ENCODE results near the gene GSE1.

The GSE1 gene

GRCh38 chr16:85602402-85603202 lies 10.5 kb upstream of the GSE1 start:
- H3K4me3 ChIP-seq (ENCODE audit: low read depth, low read length) = no peak overlapping the region

DNA sequence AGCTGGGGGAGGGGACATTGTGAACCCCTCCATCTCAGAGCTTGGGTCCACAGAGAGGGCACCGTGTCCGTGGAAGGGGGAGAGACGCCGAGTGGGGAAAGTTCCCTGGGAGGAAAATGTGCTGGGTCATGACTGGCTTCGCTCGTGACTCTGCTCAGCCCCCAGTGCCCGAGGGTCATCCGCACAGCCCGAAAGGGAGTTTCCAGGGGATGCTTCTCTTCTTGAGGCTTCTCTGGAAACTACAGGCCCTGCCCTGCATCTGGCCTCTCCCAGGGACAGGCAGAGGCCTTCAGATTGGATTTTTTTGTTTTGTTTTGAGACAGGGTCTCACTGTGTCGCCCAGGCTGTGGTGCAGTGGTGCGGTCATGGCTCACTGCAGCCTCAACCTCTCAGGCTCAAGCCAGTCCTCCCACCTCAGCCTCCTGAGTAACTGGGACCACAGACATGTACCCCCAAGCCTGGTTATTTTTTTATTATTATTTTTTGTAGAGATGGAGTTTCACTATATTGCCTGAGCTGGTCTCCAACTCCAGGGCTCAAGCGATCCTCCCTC lies 9.8 kb upstream of the GSE1 start:
- DNase-seq (ENCODE audit: low read depth) = no peak

More at GRCh38 chr16:85602402-85603202, 10.5 kb upstream of the GSE1 start:
- DNase-seq (ENCODE audit: low read depth) = no peak

DNA sequence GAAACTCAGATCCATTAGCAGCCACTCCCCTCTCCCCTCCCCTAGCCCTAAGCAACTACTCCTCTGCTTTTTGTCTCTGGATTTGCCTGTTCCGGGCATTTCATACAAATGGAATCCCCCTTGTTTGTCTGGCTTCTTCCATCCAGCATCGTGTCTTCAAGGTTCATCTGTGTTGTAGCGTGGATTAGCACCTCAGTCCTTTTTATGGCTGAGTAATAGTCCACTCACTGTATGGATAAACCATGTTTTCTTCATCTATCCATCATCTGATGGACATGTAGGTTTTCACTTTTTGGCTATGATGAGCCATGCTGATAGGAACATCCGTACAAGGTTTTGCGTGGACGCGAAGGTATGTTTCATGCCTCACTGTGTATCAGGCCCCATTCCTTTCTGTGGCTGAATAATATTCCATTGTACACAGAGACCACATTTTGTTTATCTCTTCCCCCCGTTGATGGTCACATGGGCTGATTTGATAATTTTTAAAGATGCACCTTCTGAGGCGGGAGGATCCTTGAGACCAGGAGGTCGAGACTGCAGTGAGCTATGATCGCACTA lies 8.9 kb upstream of the GSE1 start:
- no peak for DNase-seq (ENCODE audit: low read depth)
- H3K4me3 ChIP-seq (ENCODE audit: low read depth, low read length) = no peak overlapping the region

More for the DNA sequence above, 9.8 kb upstream of the GSE1 start:
- H3K4me3 ChIP-seq (ENCODE audit: low read depth, low read length) = no peak overlapping the region

- H3K4me3 ChIP-seq (ENCODE audit: low read depth, low read length) = no peak overlapping the region
- DNase-seq (ENCODE audit: low read depth) = no peak
Measured at GRCh38 chr16:85605051-85605911, 7.8 kb upstream of the GSE1 start.

GRCh38 chr16:85605912-85606841 lies 6.9 kb upstream of the GSE1 start:
- no peak for DNase-seq (ENCODE audit: low read depth)
- no peak overlapping the region for H3K4me3 ChIP-seq (ENCODE audit: low read depth, low read length)

- no peak overlapping the region for H3K4me3 ChIP-seq (ENCODE audit: low read depth, low read length)
- DNase-seq (ENCODE audit: low read depth) = no peak
Measured at GRCh38 chr16:85606904-85607303, 6.2 kb upstream of the GSE1 start.

DNA sequence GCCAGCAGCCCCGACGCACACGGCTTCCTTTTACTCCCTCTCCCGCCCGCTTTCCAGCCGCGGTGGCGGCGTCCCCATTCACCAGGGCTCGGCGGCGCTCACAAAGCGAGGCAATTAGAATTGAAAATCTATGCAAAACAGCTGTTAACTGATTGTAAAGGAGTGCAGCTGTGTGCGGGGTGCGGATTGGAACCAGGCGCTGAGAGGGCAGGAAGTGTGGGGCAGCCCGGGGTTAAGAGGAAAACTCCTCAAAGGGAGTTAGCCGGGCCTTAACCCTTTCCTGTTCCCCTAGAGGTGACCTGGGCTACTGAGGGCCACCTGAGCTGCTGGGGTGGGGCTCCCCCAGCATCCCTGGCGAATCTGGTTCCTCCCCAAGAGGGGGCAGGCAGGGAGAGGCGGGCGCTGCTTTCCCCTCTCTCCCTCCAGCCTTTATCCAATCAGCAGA lies 5.8 kb upstream of the GSE1 start:
- DNase-seq (ENCODE audit: low read depth) = no peak

DNA sequence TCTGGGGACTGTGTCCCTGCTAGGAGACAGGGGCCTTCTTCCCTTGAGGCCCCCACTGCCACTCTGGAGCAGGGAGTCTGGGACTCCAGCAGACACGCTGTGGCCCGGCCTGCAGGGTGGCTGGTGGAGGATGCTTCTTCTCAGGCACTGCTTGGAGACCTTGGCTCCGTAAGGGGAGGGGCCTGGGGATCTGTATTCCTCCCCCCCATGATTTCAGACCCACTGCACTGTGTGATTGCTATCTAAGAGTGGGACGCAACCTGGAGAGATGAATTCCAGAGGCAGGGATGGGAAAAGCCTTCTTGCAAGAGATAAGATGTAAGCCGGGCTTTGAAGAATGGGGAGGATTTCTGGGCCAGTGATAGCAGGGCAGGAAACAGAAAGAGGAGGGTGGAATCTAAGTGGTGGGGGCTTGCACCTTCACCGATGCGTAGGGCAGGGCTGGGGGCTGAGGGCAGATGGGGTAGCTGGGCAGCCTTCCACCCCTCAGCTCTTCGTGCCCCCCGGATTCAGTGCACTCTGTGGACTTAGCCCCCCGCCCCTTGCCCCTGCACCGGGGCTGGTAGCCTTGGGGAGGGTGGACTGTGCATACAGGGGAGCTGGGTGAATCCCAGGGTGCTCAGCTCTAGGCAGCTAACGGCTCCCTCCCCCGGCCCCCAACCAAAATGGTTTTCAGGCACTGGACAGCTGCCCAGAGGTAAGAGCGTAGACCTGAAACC lies 5.2 kb upstream of the GSE1 start:
- DNase-seq (ENCODE audit: low read depth) = no peak
- no peak overlapping the region for H3K4me3 ChIP-seq (ENCODE audit: low read depth, low read length)

More for the DNA sequence above, 5.8 kb upstream of the GSE1 start:
- H3K4me3 ChIP-seq (ENCODE audit: low read depth, low read length) = no peak overlapping the region

- DNase-seq (ENCODE audit: low read depth) = no peak
- H3K4me3 ChIP-seq (ENCODE audit: low read depth, low read length) = no peak overlapping the region
Measured at GRCh38 chr16:85608515-85608885, 4.6 kb upstream of the GSE1 start.

DNA sequence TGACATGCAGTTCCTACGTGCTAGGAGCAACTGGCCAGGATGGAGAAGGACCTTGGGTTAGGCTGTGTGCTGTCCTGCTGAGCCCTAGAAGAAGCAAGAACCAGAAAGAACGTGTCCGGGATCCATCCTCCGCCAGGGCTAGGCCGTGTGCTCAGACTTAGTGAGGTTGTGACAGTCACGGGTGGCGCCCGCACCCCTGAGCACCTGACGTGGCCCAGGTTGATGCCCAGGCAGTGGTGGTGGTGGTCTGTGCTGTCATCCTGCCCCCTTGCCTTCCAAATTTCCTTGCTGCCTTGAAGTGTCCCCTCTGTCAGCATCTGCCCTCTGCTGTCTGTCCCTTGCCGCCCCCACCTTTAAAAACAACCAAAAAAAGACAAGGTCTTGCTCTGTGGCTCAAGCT lies 4.2 kb upstream of the GSE1 start:
- no peak overlapping the region for H3K4me3 ChIP-seq (ENCODE audit: low read depth, low read length)
- no peak for DNase-seq (ENCODE audit: low read depth)

DNA sequence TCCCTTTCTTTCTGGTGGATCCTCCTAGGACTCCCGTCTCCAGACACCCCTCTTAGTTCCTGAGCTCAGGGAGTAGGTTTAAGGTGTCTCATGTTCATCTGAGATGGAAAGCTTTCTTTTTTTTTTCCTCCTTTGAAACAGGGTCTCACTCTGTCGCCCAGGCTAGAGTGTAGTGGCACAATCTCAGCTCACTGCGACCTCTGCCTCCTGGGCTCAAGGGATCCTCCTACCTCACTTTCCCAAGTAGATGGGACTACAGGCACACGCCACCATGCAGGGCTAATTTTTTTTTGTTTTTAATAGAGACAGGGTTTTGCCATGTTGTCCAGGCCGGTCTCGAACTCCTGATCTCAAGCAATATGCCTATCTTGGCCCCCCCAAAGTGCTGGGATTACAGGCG lies 3.6 kb upstream of the GSE1 start:
- H3K4me3 ChIP-seq (ENCODE audit: low read depth, low read length) = no peak overlapping the region
- DNase-seq (ENCODE audit: low read depth) = no peak

GRCh38 chr16:85610059-85610445 lies 3.1 kb upstream of the GSE1 start:
- no peak for DNase-seq (ENCODE audit: low read depth)
- no peak overlapping the region for H3K4me3 ChIP-seq (ENCODE audit: low read depth, low read length)

GRCh38 chr16:85610446-85611193 lies 2.5 kb upstream of the GSE1 start:
- peak; percentile 47 for DNase-seq (ENCODE audit: low read depth)
- peak overlapping the region; percentile 15 for H3K4me3 ChIP-seq (ENCODE audit: low read depth, low read length)

DNA sequence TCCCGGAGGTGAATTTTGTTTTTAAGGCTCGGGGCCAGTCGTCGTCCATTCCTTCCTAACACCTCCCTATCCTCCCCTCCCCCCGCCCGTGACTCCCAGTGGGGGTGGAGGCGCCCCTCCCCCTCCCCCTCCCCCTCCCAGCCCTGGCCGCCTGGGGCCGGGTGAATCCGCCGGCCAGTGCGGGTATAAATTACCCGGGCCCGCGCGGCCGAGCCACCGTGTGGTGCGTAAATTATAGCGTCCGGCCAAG lies 2.0 kb upstream of the GSE1 start:
- DNase-seq (ENCODE audit: low read depth) = no peak
- H3K4me3 ChIP-seq (ENCODE audit: low read depth, low read length) = peak overlapping the region; percentile 51

DNA sequence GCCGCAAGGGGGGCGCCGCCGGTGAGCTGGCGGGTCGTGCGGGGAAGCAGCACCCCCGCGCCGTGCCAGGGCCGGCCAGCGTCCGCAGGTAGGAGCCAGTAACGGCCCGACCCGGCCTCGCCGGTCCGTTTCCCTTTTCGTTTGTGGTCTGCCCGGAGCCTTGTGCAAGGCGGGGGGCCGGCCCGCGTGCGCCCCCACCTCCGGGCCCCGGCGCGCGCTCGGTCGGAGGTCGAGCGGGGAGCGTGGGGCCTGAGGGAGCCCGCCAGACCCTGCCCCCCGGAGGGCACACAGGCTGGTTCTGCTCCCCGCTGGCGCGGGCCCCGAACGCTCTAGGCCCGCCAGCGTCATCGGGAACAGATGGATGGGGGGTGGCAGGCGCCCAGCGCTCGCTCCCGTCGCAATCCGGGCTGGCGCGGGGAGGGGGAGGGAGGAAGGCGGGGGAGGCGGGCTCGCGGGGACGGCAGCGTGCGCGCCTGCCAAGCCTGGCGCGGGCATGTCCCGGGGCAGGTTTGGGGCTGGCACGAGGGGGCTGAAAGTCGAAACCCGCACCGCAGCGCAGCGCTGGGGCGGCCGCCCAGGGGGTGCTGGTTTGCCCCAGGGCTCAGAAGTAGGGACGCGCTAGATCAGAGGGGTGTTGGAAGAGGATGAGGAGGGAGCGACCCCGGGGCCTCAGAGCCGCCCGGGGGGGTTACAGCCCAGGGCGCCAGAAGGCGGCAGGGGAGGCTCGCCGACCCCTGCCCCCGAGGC lies 1.5 kb upstream of the GSE1 start:
- peak overlapping the region; percentile 51 for H3K4me3 ChIP-seq (ENCODE audit: low read depth, low read length)

DNA sequence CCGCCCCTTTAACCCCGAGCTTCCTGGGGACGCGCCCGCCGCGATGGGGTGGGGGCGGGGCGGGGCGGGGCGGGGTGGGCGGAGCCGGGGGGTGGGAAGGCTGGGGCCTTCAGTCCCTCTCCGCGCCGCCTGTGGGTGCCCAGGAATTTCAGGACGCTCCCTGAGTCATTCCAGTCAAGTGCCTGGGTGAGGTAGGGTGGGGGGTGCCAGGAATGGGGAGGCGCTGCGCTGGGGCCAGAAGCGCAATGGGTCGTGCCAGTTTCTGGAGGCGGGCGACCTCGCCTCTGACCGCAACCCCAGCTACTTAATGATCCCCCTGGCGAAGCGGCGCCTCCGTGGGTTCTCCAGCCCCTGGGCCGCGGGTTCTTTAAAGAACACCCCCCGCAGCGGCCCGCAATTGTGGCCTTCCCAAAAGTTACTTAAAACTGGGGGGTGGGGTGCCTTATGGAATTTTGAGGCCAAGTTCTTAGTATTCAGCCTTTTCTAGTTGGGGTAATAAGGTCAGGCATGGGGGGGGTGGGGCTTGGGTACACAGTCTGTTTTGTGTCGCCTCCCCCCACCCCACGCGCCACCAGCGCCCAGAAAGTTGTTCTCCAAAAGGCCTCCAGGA lies 826 bp upstream of the GSE1 start:
- peak; percentile 62 for DNase-seq (ENCODE audit: low read depth)
- peak overlapping the region; percentile 51 for H3K4me3 ChIP-seq (ENCODE audit: low read depth, low read length)

More for the DNA sequence above, 1.5 kb upstream of the GSE1 start:
- DNase-seq (ENCODE audit: low read depth) = peak; percentile 49
